HEK293 (cell line): Measurements from ENCODE around the gene DNAJB6.

Source experiments
- CTCF ChIA-PET: fragments of 350-600 bp; formaldehyde crosslinking; extraction: SDS; loops from one replicate; lab custom pipeline; 2021; ENCODE audit warnings: antibody characterized with exemption; lab: Yijun Ruan, JAX
- POLR2A ChIA-PET: fragments of 300-600 bp; formaldehyde crosslinking; extraction: SDS; loops from one replicate; lab custom pipeline; 2020; ENCODE audit warnings: antibody characterized with exemption, inconsistent platforms; lab: Yijun Ruan, JAX
- H3K27ac ChIP-seq: fragments of 200-500 bp; sonication (Bioruptor generic); 2 replicates; pipeline ENCODE4 v1.5.1; 2014; ENCODE audit warnings: low read depth, low read length, control low read depth, inconsistent platforms; ENCODE audit errors: extremely low read depth
- H3K36me3 ChIP-seq, 2 experiments: fragments of 200-500 bp in 1 of 2; sonication (Bioruptor generic) in 1 of 2; 1 replicate in 1 of 2; 2 replicates in 1 of 2; pipeline ENCODE4 v1.5.1; 2014 to 2017; ENCODE audit warnings: inconsistent platforms in 2 of 2, low read length in 2 of 2; ENCODE audit not compliant: control insufficient read depth in 2 of 2, insufficient read depth in 1 of 2
- H3K4me1 ChIP-seq: fragments of 200-500 bp; sonication (Bioruptor generic); 2 replicates; pipeline ENCODE4 v1.5.1; 2014; ENCODE audit warnings: mild to moderate bottlenecking, low read length, inconsistent platforms; ENCODE audit not compliant: control insufficient read depth, insufficient read depth
- H3K4me3 ChIP-seq: 2 replicates; pipeline ENCODE4 v1.5.1; 2011; ENCODE audit warnings: low read depth, mild to moderate bottlenecking, control low read depth, low read length, moderate library complexity
- H3K9me3 ChIP-seq: fragments of 200-500 bp; sonication (Bioruptor generic); 2 replicates; pipeline ENCODE4 v1.5.1; 2014; ENCODE audit warnings: low read depth, low read length, inconsistent platforms; ENCODE audit not compliant: control insufficient read depth, insufficient read depth
- FEZF1 ChIP-seq: fragments of 450-650 bp; formaldehyde crosslinking; IDR thresholded peaks from 2 replicates; pipeline ENCODE4 v1.5.1; 2016; ENCODE audit warnings: missing biosample characterization, missing genetic modification characterization
- GLI2 ChIP-seq: fragments of 450-650 bp; formaldehyde crosslinking; IDR thresholded peaks from 2 replicates; pipeline ENCODE4; 2017; ENCODE audit warnings: missing biosample characterization, missing genetic modification characterization, low read depth, borderline replicate concordance
- GLIS1 ChIP-seq: fragments of 450-650 bp; formaldehyde crosslinking; IDR thresholded peaks from 2 replicates; pipeline ENCODE4 v1.5.1; 2016; ENCODE audit warnings: missing biosample characterization, missing genetic modification characterization
- GLIS2 ChIP-seq: fragments of 450-650 bp; formaldehyde crosslinking; IDR thresholded peaks from 2 replicates; pipeline ENCODE4 v1.5.1; 2016; ENCODE audit warnings: missing biosample characterization, missing genetic modification characterization
- KLF16 ChIP-seq: fragments of 450-650 bp; formaldehyde crosslinking; IDR thresholded peaks from 2 replicates; pipeline ENCODE4 v1.5.1; 2017; ENCODE audit warnings: missing biosample characterization, missing genetic modification characterization
- PRDM10 ChIP-seq: fragments of 450-650 bp; formaldehyde crosslinking; IDR thresholded peaks from 2 replicates; pipeline ENCODE4 v1.5.1; 2016; ENCODE audit warnings: missing biosample characterization, missing genetic modification characterization
- SP7 ChIP-seq: fragments of 450-650 bp; formaldehyde crosslinking; IDR thresholded peaks from 2 replicates; pipeline ENCODE4 v1.5.1; 2016; ENCODE audit warnings: missing biosample characterization, missing genetic modification characterization
- ZBTB21 ChIP-seq: fragments of 450-650 bp; formaldehyde crosslinking; IDR thresholded peaks from 2 replicates; pipeline ENCODE4 v1.5.1; 2017; ENCODE audit warnings: missing biosample characterization, missing genetic modification characterization
- ZBTB8A ChIP-seq: fragments of 450-650 bp; formaldehyde crosslinking; IDR thresholded peaks from 2 replicates; pipeline ENCODE4 v1.5.1; 2016; ENCODE audit warnings: missing biosample characterization, missing genetic modification characterization
- ZEB2 ChIP-seq: fragments of 450-650 bp; formaldehyde crosslinking; IDR thresholded peaks from 2 replicates; pipeline ENCODE4 v1.5.1; 2016; ENCODE audit warnings: missing biosample characterization, missing genetic modification characterization
- ZFHX2 ChIP-seq: fragments of 450-650 bp; formaldehyde crosslinking; conservative IDR thresholded peaks from 2 replicates; pipeline ENCODE4 v1.5.1; 2016; ENCODE audit warnings: missing biosample characterization, missing genetic modification characterization
- ZNF138 ChIP-seq: fragments of 450-650 bp; formaldehyde crosslinking; IDR thresholded peaks from 2 replicates; pipeline ENCODE4 v1.5.1; 2016; ENCODE audit warnings: missing biosample characterization, missing genetic modification characterization, borderline replicate concordance
- ZNF311 ChIP-seq: fragments of 450-650 bp; formaldehyde crosslinking; IDR thresholded peaks from 2 replicates; pipeline ENCODE4 v1.5.1; 2017; ENCODE audit warnings: missing biosample characterization, missing genetic modification characterization, borderline replicate concordance
- ZNF341 ChIP-seq: fragments of 450-650 bp; formaldehyde crosslinking; IDR thresholded peaks from 2 replicates; pipeline ENCODE4; 2016; ENCODE audit warnings: low read depth, missing biosample characterization, missing genetic modification characterization
- ZNF513 ChIP-seq: fragments of 450-650 bp; IDR thresholded peaks from 2 replicates; pipeline ENCODE4 v1.5.1; 2018; ENCODE audit warnings: missing biosample characterization, missing genetic modification characterization
- ZNF530 ChIP-seq: fragments of 450-650 bp; formaldehyde crosslinking; IDR thresholded peaks from 2 replicates; pipeline ENCODE4 v1.5.1; 2016; ENCODE audit warnings: low read depth, missing biosample characterization, missing genetic modification characterization
- ZNF548 ChIP-seq: fragments of 450-650 bp; formaldehyde crosslinking; IDR thresholded peaks from 2 replicates; pipeline ENCODE4 v1.5.1; 2016; ENCODE audit warnings: missing biosample characterization, missing genetic modification characterization
- ZNF76 ChIP-seq: fragments of 450-650 bp; formaldehyde crosslinking; IDR thresholded peaks from 2 replicates; pipeline ENCODE4; 2016; ENCODE audit warnings: low read depth, missing biosample characterization, missing genetic modification characterization, borderline replicate concordance
- ZNF843 ChIP-seq: fragments of 450-650 bp; formaldehyde crosslinking; IDR thresholded peaks from 2 replicates; pipeline ENCODE4 v1.5.1; 2016; ENCODE audit warnings: missing biosample characterization, missing genetic modification characterization
- ZXDB ChIP-seq: fragments of 450-650 bp; formaldehyde crosslinking; IDR thresholded peaks from 2 replicates; pipeline ENCODE4 v1.5.1; 2016; ENCODE audit warnings: missing biosample characterization, missing genetic modification characterization
- TF ChIP-seq, protein P1 (sequence below): fragments of 450-650 bp; IDR thresholded peaks from 2 replicates; pipeline ENCODE4 v1.5.1; 2018; ENCODE audit warnings: missing biosample characterization, mild to moderate bottlenecking, missing genetic modification characterization
- TF ChIP-seq, protein P2 (sequence below): fragments of 450-650 bp; formaldehyde crosslinking; optimal IDR thresholded peaks from 2 replicates; pipeline ENCODE3; 2016; ENCODE audit warnings: missing biosample characterization, mild to moderate bottlenecking, missing genetic modification characterization
- TF ChIP-seq, protein P3 (sequence below): fragments of 450-650 bp; formaldehyde crosslinking; conservative IDR thresholded peaks from 2 replicates; pipeline ENCODE4 v1.5.1; 2016; ENCODE audit warnings: low read depth, missing biosample characterization, missing genetic modification characterization

The DNAJB6 gene

GRCh38 chr7:157336383-157337315 is at the start of gene DNAJB6:
Gene DNAJB6 (plus strand): TSS chr7:157337004. CDS start chr7:157358573, 21,569 bp downstream.
- no peaks in the 10 kb centered on the region for H3K4me1 ChIP-seq
- peak within 1 kb of the TSS; percentile 12; the same call in 1 of the 2 replicates for H3K27ac ChIP-seq
- peak within 1 kb of the TSS; percentile 83 for H3K4me3 ChIP-seq
- ChIA-PET CTCF (no interaction called here), POLR2A (interaction anchor here (0.6 to 1.2 kb wide), 2 partner anchors 17 to 130 kb away, joined by 3 to 4 read pairs; no protein-coding TSS in a partner anchor)
- no peaks in the 10 kb centered on the region for H3K36me3 ChIP-seq
- H3K9me3 ChIP-seq: no peaks in the 10 kb centered on the region
- TF ChIP-seq, protein P1, sequence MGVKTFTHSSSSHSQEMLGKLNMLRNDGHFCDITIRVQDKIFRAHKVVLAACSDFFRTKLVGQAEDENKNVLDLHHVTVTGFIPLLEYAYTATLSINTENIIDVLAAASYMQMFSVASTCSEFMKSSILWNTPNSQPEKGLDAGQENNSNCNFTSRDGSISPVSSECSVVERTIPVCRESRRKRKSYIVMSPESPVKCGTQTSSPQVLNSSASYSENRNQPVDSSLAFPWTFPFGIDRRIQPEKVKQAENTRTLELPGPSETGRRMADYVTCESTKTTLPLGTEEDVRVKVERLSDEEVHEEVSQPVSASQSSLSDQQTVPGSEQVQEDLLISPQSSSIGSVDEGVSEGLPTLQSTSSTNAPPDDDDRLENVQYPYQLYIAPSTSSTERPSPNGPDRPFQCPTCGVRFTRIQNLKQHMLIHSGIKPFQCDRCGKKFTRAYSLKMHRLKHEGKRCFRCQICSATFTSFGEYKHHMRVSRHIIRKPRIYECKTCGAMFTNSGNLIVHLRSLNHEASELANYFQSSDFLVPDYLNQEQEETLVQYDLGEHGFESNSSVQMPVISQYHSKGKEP (tag by site-specific recombination): no peak
- TF ChIP-seq ZNF513 (tag by site-specific recombination) (peak; percentile 60; the same call in 1 of the 2 replicates), GLI2 (no peak), GLIS1 (tag by site-specific recombination) (peak; percentile 79), GLIS2 (tag by site-specific recombination) (peak; percentile 88), ZBTB8A (peak; percentile 61; the same call in 1 of the 2 replicates), ZFHX2 (tag by site-specific recombination) (peak; percentile 52), ZNF530 (tag by site-specific recombination) (no peak), ZXDB (tag by site-specific recombination) (peak; percentile 67; the same call in 1 of the 2 replicates), ZNF843 (tag by site-specific recombination) (no peak), ZNF138 (tag by site-specific recombination) (no peak), KLF16 (tag by site-specific recombination) (0 out of 2 replicates have a peak, but pooled peaks have one; percentile 26), ZNF341 (tag by site-specific recombination) (peak; percentile 93), FEZF1 (tag by site-specific recombination) (no peak), ZEB2 (0 out of 2 replicates have a peak, but pooled peaks have one; percentile 33), ZBTB21 (tag by site-specific recombination) (peak; percentile 95), ZNF311 (tag by site-specific recombination) (no peak), ZNF548 (tag by site-specific recombination) (no peak), PRDM10 (tag by site-specific recombination) (peak; percentile 31; the same call in 1 of the 2 replicates), SP7 (peak; percentile 52; the same call in 1 of the 2 replicates), ZNF76 (peak; percentile 57; the same call in 1 of the 2 replicates)
- TF ChIP-seq, protein P2, sequence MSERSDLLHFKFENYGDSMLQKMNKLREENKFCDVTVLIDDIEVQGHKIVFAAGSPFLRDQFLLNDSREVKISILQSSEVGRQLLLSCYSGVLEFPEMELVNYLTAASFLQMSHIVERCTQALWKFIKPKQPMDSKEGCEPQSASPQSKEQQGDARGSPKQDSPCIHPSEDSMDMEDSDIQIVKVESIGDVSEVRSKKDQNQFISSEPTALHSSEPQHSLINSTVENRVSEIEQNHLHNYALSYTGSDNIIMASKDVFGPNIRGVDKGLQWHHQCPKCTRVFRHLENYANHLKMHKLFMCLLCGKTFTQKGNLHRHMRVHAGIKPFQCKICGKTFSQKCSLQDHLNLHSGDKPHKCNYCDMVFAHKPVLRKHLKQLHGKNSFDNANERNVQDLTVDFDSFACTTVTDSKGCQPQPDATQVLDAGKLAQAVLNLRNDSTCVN (tag by site-specific recombination): peak; percentile 70
- TF ChIP-seq, protein P3, sequence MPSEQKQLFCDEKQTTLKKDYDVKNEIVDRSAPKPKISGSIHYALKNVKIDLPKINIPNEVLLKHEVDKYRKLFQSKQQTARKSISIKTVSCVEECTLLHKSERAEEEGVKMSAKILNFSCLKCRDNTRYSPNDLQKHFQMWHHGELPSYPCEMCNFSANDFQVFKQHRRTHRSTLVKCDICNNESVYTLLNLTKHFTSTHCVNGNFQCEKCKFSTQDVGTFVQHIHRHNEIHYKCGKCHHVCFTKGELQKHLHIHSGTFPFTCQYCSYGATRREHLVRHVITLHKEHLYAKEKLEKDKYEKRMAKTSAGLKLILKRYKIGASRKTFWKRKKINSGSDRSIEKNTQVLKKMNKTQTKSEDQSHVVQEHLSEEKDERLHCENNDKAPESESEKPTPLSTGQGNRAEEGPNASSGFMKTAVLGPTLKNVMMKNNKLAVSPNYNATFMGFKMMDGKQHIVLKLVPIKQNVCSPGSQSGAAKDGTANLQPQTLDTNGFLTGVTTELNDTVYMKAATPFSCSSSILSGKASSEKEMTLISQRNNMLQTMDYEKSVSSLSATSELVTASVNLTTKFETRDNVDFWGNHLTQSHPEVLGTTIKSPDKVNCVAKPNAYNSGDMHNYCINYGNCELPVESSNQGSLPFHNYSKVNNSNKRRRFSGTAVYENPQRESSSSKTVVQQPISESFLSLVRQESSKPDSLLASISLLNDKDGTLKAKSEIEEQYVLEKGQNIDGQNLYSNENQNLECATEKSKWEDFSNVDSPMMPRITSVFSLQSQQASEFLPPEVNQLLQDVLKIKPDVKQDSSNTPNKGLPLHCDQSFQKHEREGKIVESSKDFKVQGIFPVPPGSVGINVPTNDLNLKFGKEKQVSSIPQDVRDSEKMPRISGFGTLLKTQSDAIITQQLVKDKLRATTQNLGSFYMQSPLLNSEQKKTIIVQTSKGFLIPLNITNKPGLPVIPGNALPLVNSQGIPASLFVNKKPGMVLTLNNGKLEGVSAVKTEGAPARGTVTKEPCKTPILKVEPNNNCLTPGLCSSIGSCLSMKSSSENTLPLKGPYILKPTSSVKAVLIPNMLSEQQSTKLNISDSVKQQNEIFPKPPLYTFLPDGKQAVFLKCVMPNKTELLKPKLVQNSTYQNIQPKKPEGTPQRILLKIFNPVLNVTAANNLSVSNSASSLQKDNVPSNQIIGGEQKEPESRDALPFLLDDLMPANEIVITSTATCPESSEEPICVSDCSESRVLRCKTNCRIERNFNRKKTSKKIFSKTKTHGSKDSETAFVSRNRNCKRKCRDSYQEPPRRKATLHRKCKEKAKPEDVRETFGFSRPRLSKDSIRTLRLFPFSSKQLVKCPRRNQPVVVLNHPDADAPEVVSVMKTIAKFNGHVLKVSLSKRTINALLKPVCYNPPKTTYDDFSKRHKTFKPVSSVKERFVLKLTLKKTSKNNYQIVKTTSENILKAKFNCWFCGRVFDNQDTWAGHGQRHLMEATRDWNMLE (tag by site-specific recombination): peak; percentile 93
